ENCODE data around the gene B3GALT5.

B3GALT5 gene

GRCh38 chr21:39671986-39672385 is 59.2 kb downstream of the B3GALT5 start:
- TF ChIP-seq TAF1 (IDR thresholded peaks at IDR 0.05; ENCODE audit: borderline replicate concordance, insufficient read depth, low read length) (no peak), SIN3A (IDR thresholded peaks at IDR 0.05; ENCODE audit: borderline replicate concordance, insufficient read depth, low read length) (no peak), REST (IDR thresholded peaks at IDR 0.05; ENCODE audit: insufficient read depth in 1 of 2, low read depth in 2 of 2, low read length in 2 of 2) (no peak), FOXP2 (optimal IDR thresholded peaks at IDR 0.05; ENCODE audit: borderline replicate concordance, extremely low read depth, extremely low read length, insufficient read depth) (no peak), POLR2AphosphoS5 (IDR thresholded peaks at IDR 0.05; ENCODE audit: low read depth, low read length) (no peak)

- TF ChIP-seq REST (IDR thresholded peaks at IDR 0.05; ENCODE audit: insufficient read depth in 1 of 2, low read depth in 2 of 2, low read length in 2 of 2) (no peak), FOXP2 (optimal IDR thresholded peaks at IDR 0.05; ENCODE audit: borderline replicate concordance, extremely low read depth, extremely low read length, insufficient read depth) (no peak), SIN3A (IDR thresholded peaks at IDR 0.05; ENCODE audit: borderline replicate concordance, insufficient read depth, low read length) (no peak), POLR2AphosphoS5 (IDR thresholded peaks at IDR 0.05; ENCODE audit: low read depth, low read length) (no peak), TAF1 (IDR thresholded peaks at IDR 0.05; ENCODE audit: borderline replicate concordance, insufficient read depth, low read length) (no peak)
These were observed 60.4 kb downstream of the B3GALT5 start for GRCh38 chr21:39673163-39673562.

GRCh38 chr21:39673736-39674135 is 61.0 kb downstream of the B3GALT5 start:
- no peak for TF ChIP-seq POLR2AphosphoS5 (IDR thresholded peaks at IDR 0.05; ENCODE audit: low read depth, low read length)
- TF ChIP-seq TAF1 (IDR thresholded peaks at IDR 0.05; ENCODE audit: borderline replicate concordance, insufficient read depth, low read length) = no peak
- TF ChIP-seq SIN3A (IDR thresholded peaks at IDR 0.05; ENCODE audit: borderline replicate concordance, insufficient read depth, low read length) = no peak
- TF ChIP-seq REST (IDR thresholded peaks at IDR 0.05; ENCODE audit: insufficient read depth in 1 of 2, low read depth in 2 of 2, low read length in 2 of 2) = no peak
- no peak for TF ChIP-seq FOXP2 (optimal IDR thresholded peaks at IDR 0.05; ENCODE audit: borderline replicate concordance, extremely low read depth, extremely low read length, insufficient read depth)

- TF ChIP-seq SIN3A (IDR thresholded peaks at IDR 0.05; ENCODE audit: borderline replicate concordance, insufficient read depth, low read length) (no peak), TAF1 (IDR thresholded peaks at IDR 0.05; ENCODE audit: borderline replicate concordance, insufficient read depth, low read length) (no peak), REST (IDR thresholded peaks at IDR 0.05; ENCODE audit: insufficient read depth in 1 of 2, low read depth in 2 of 2, low read length in 2 of 2) (no peak), FOXP2 (optimal IDR thresholded peaks at IDR 0.05; ENCODE audit: borderline replicate concordance, extremely low read depth, extremely low read length, insufficient read depth) (no peak), POLR2AphosphoS5 (IDR thresholded peaks at IDR 0.05; ENCODE audit: low read depth, low read length) (no peak)
These were observed 62.1 kb downstream of the B3GALT5 start for GRCh38 chr21:39674801-39675200.

- TF ChIP-seq POLR2AphosphoS5 (IDR thresholded peaks at IDR 0.05; ENCODE audit: low read depth, low read length) (no peak), TAF1 (IDR thresholded peaks at IDR 0.05; ENCODE audit: borderline replicate concordance, insufficient read depth, low read length) (no peak), SIN3A (IDR thresholded peaks at IDR 0.05; ENCODE audit: borderline replicate concordance, insufficient read depth, low read length) (no peak), FOXP2 (optimal IDR thresholded peaks at IDR 0.05; ENCODE audit: borderline replicate concordance, extremely low read depth, extremely low read length, insufficient read depth) (no peak), REST (IDR thresholded peaks at IDR 0.05; ENCODE audit: insufficient read depth in 1 of 2, low read depth in 2 of 2, low read length in 2 of 2) (no peak)
These were observed 62.9 kb downstream of the B3GALT5 start for GRCh38 chr21:39675590-39675989.
